ENCODE data around the gene PRKAR1B.

The PRKAR1B gene

DNA sequence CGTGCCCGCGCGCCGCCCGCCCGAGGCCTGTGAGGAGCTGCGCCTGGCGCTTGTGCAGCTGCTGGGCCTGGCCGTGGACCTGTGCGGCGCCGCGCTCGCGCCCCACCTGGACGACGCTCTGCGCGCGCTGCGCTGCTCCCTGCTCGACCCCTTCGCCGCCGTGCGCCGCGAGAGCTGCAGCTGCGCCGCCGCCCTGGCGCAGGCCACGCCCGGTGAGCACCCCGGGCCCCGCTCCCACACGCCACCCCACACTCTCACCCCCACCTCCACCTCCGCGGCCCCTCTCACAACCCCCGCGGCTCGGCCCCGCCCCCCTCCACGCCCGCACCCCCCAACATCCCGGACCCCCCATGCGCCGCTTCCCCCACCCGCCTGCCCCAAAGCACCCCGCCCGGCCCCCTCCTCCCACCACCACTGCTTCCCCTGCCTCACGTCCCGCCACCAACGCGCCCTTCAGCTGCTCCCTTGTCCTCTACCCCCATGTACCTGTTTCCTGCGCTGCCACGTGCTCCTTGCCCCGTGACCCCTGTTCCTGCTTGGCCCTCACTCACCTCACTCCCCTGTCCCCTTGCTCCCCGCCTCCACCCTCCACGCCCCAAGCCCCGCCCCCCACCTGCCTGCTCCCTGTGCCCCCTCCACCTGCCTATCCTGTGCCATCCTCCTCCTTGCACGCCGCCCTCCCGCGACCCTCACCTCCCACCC is at the start of gene PRKAR1B:
Gene PRKAR1B (minus strand): TSS at position 178 of the 702 bp plus-strand sequence. CDS start 15,776 bp downstream, outside the sequence.
- DNase-seq (ENCODE audit: low read depth in 2 of 2), result peak in 1 of 2 donors; percentile 34

DNA sequence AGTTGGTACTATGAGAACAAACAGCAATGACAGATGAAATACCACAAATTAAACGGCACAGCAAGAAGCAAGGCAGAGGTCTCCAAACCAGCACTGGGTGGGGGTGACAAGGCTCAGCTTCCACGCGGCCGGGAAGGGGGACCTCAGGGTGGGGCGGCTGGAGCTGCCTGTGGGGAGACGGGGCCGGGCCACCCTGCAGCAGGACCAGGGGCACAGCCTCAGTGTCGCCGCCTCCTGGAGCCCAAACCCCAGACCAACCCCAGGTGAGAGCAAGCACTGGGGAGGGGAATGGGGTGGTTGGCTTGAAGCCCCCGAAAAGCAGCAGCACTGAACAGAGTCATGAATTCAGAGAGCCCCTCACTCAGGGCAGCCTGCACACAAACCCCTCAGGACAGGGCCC is 49.3 kb upstream of the PRKAR1B start:
- no peak for DNase-seq (ENCODE audit: low read depth in 2 of 2)

DNA sequence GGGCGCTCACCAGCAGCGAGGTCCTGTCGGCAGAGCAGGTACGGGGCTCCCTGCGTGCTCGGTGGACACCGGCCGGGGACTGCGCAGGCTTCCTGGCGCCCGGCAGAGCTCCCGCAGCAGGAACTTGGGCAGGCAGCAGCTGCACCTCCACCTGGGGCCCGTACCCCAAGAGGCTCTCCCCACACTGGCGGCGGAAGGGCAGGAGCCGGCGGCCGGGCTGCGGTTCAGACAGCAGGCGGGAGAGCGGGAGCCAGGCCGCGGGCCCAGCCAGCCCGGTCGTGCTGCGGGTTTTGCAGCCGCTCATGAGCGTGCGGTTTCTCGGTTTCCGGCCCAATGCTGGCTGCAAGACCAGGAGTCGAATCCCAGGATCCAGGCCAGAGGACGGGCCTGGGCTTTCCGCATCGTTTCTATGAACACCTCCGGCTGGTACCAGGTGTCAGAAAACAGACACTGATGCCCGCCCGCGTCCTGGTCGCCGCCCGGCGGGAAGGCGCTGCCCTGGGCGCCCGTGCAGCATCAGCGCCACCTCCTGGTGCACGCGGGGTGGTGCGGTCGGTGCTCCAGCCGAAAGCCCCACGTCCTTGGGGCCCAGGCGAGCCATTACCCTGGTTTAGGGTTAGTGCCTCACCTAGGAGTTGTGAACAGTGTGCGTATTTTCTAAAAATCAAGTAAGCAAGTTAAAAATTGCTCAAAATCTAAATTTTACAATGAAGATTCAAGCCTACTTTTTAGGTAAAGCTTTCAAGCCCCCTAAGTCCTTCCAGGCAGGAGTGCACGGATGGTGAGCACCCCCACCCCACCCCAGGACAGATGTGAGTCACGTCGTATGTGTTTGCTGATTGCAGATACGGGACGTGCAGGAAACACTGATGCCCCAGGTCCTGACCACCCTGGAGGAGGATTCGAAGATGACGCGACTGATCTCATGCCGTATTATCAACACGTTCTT is 47.4 kb upstream of the PRKAR1B start:
- DNase-seq (ENCODE audit: low read depth in 2 of 2), result peak; percentile 25 to 61

DNA sequence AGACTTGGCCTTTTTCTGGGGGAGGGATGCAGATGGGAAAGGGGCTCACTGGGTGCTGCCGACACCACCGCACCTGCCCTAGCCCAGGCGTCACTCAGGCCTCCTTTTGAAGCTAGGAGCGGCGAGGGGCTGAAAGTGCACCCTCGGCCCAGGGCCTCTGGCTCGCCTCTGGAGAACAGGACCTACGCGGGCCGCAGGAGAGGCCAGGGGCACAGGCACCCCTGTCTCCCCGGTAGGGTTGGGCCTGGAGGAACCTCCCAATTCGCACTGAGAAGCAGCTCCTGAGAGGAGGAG is 46.5 kb upstream of the PRKAR1B start:
- no peak for DNase-seq (ENCODE audit: low read depth in 2 of 2)

DNA sequence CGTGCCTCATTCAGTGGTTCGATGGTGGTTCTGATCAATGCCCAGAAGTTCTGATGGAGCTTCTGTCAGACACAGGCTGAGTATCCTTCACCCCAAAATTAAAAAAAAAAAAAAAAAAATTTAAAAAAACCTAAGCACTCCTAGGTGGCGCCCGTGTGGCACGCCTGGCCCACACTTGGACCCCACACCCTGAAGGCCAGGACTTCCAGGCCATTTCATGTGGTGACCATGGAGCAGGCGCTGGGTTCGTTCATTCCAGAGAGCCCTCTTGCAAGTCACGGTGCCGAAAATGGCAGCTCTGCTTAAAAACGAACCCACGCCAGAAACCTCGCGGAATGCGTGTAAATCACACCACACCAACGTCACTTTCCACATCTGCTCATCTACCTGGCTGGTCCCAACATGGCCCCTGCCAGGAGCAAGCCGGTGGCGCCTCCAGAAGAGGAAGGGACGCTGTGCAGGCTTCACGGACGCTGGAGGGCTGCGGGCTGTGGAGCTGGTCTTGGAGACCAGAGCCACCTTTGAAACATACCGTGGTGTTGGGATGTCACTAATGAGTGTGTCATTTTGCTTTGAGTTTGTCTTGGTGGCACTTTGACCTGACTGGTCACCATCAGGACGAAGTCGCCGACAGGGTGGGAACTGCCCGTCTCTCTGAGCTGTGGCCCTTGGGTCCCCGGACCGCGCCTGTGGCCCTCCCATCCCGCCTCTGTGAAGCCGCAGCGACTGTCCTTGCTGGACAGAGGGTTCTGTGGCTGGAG is 46.0 kb upstream of the PRKAR1B start:
- no peak for DNase-seq (ENCODE audit: low read depth in 2 of 2)

DNA sequence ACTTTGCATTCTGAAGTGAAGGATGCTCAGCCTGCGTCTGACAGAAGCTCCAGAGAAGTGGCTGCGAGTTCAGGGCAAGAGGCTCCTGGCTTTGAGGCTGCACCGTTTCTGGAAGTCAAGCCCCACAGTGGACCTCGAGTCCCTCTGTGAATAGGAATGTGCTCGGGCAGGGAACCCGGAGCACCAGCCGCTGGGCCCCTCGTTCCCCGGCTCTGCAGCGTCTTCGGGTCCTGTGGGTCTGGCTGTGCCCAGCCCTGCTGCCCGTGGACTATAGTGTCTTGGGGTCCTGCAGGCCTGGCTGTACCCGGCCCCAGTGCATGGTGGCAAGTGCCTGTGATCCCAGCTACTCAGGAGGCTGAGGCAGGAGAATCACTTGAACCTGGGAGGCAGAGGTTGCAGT is 45.3 kb upstream of the PRKAR1B start:
- DNase-seq (ENCODE audit: low read depth in 2 of 2), result no peak

DNA sequence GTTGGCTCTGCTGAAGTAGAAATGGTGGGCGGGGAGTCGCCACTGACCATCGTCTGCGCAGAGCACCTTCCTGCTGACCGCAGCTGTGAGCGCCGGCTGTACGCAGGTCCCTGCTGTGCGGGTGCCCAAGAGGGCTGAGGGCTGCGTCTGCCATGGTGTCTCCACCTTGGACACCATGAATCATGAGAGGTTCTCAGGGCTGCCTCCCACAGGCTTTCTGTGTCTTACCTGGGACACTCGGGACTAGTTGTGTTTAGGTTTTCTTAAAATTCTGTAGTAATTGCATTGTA is 44.9 kb upstream of the PRKAR1B start:
- DNase-seq (ENCODE audit: low read depth in 2 of 2), result no peak

DNA sequence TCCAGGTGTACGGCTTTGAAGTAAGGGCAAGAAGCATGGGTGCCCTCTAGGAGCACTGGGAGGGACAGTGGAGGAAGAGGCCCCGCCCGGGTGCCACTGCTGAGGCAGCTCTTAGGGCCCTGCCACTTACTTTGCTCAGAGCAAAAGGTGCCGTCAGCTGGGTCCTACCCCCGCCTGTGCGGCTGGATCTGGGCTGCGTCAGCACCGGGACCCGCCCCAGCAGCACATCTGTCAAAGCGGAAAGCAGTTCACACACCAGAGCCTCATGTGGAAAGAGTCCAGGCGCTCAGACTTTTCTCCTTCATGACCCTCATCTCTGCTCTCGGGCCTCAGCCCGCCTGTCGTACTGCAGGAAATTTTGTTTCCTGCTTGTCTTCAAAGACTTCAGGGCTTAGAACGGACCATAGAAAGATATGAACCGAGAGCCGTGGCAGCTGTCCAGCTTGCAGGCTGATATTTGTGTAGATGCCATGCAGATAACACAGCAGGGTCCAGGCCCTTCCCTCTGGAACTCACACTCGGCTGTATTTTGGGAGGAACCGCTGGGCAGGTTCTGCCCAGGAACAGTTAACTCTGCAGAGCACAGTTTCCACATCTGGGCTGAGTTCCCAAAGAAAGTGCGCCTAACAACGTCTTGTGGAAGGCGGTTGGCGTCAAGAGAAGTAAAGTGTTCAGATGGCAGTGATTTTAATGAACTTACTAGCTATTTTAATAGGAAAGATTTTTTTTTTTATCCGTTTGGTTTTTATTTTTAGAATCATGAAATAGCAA is 44.3 kb upstream of the PRKAR1B start:
- no peak for DNase-seq (ENCODE audit: low read depth in 2 of 2)

DNA sequence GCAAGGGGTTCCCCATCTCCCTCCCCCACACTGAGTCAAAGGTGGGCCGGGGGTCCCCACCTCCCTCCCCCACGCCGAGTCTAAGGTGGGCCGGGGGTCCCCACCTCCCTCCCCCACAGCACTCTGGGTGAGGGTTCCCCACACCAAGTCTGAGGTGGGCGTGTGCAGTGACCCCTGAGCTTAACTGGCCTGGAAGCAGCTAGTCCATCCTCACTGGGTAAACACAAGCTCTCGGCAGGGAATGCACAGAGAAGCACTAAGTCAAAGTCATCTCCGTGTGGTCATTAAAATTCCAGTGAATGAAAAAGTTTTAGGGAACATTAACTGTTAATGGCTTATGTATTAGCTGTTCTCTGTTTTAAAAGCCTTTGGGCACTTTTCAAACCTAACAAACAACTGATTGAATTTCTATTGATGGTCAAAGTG is 43.7 kb upstream of the PRKAR1B start:
- DNase-seq (ENCODE audit: low read depth in 2 of 2), result no peak

DNA sequence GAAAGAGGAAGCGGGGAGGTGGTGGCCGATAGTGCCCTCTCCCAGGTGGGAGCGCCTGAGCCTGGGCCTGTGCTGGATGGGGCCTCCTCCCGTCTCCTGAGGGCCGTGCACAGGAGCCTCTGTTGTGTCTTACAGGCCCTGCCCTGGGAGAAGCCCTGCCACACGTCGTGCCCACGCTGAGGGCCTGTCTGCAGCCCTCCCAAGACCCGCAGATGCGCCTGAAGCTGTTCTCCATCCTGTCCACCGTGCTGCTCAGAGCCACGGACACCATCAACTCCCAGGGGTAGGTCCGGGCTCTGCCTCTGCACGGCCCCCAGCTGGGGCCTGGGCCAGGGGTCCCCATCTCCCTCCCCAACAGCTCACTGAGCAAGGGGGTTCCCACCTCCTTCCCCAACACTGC is 43.3 kb upstream of the PRKAR1B start:
- no peak for DNase-seq (ENCODE audit: low read depth in 2 of 2)

DNA sequence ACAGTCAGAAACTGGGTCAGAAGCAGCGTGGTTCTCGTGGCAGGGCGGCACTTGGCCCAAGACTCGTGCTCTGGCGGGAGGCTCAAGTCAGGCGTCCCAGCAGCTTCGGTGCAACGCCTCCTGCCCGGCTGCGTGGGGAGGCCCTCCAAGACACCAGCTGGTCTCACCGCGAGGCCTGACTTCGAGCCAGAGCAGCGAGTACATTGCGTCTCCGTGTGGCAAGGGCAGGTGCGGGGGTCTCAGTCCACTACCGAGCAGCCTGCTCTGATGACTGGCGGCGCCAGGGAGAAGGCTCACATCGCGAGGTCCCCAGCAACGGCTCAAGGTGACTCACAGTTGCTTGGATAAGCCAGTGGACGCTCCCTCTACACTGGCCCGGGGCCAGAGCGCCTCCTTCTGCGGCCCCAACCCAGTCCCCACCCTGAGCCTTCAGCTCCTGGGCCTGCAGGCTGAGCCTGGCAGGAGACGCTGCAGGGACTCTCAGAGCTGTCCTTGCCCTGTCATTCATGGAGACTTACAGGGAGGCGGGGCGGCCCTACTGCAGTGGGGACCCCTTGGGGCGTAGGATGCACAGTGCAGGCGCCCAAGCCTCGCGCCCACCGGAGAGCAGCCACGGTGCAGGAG is 41.9 kb upstream of the PRKAR1B start:
- no peak for DNase-seq (ENCODE audit: low read depth in 2 of 2)

DNA sequence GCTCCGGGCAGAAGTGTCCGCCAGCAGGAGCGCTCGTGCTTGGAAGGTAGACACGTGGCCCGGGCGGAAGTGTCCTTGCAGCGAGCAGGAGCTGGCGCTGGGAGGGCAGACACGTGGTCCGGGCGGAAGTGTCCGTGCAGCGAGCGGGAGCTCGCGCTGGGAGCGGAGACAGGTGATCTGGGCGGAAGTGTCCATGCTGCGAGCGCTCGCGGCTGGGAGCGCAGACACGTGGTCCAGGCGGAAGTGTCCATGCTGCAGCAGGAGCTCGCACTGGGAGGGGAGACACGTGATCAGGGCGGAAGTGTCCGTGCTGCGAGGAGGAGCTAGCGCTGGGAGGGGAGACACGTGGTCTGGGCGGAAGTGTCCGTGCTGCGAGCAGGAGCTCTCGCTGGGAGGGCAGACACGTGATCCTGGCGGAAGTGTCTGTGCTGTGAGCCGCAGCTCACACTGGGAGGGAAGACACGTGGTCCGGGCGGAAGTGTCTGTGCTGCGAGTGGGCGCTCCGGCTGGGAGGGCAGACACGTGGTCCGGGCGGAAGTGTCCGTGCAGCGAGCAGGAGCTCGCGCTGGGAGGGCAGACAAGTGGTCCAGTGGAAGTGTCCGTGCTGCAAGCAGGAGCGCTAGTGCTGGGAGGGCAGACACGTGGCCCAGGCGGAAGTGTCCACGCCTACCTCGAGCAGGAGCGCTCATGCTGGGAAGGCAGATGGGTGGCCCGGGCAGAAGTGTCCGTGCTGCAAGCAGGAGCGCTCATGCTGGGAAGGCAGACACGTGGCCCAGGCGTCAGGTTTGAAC is 41.1 kb upstream of the PRKAR1B start:
- no peak for DNase-seq (ENCODE audit: low read depth in 2 of 2)

DNA sequence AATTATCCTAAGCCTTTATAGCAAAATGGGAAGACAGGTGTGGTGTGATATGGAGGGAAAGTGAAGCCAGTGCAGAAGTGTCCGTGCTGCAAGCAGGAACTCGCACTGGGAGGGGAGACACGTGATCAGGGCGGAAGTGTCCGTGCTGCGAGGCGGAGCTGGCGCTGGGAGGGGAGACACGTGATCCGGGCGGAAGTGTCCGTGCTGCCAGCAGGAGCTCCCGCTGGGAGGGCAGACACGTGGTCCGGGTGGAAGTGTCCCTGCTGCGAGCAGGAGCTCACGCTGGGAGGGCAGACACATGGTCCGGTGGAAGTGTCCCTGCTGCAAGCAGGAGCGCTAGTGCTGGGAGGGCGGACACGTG is 40.5 kb upstream of the PRKAR1B start:
- no peak for DNase-seq (ENCODE audit: low read depth in 2 of 2)

DNA sequence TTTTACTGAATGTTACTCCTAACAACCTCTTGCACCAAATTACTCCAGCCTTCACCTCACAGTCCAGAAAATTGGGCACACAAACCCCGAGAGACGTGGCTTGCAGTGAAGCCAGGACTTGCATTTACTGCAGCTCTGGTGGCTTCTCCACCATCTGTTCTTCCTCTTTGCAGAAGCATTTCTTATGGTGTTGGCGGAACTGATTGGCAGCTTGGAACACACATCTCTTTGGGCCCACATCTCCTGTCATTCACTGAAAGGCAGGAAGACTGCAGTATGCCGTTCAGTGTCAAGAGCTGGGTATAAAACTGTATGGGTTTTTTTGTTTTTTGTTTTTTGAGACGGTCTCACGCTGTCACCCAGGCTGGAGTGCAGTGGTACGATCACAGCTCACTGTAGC is 38.3 kb upstream of the PRKAR1B start:
- DNase-seq (ENCODE audit: low read depth in 2 of 2), result no peak

DNA sequence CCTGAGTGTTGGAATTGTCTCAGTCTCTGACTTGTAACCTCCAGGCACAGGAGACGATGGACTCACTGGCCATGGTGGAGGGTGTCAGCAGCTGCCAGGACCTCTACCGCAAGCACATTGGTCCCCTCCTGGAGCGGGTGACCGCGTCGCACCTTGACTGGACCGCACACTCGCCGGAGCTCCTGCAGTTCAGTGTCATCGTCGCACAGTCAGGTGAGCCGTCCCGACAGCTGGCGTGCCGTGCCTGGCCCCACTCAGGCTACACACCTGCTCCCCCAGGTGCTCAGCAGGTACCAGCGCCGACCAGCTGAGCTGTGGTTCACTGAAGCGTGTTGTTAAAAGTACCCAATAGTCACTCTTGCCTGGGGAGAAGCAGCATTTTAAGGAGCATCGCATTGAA is 36.7 kb upstream of the PRKAR1B start:
- no peak for DNase-seq (ENCODE audit: low read depth in 2 of 2)

DNA sequence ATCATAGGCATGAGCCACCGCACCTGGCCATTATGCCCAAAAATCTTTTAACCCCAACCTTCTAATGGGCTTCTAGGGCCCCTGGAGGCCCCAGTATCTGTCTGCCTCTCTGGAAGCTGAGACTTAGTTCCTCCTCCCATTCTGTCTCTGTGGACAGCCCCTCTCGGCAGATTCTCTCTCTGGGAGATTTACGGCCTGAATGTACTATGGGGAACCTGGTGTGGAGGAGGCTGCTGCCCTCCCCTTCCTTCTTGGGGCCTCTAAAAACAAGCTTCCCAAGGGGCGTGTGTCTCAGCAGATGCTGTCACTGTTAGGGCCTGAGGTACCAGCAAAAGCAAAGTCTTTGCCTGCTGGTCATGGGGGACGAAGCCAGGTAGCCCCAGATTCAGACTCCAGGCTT is 35.8 kb upstream of the PRKAR1B start:
- no peak for DNase-seq (ENCODE audit: low read depth in 2 of 2)

DNA sequence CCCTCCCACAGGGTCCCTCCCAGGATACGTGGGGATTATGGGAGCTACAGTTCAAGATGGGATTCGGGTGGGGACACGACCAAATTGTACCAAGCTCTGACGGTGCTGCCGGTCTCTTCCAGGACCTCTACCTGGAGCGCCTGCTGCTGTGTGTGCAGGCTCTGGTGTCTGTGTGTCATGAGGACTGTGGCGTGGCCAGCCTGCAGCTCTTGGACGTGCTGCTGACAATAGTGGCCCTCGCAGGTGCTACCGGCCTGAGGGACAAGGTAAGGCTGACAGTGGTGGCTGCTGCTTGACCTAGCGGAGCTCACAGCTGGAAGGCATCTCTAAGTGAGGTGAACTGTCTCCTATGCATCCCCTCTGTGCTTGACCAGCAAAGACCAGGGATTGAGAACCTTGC is 34.5 kb upstream of the PRKAR1B start:
- DNase-seq (ENCODE audit: low read depth in 2 of 2), result no peak

DNA sequence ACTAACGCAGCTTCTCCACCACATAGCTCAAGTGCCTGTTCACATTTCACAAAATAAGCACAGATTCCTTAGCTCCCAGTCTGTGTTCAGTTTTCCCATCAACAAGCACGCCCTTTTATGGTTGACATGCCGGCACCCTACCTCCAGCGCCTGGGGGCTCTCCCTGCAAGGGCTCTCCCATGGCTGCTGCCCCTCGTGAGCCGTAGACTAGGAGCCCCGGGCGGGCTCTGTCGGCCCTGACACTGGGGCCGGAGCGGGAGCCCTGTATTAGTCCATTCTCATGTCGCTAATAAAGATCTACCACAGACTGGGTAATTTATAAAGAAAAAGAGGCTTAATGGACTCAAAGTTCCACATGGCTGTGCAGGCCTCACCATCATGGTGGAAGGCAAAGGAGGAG is 34.0 kb upstream of the PRKAR1B start:
- DNase-seq (ENCODE audit: low read depth in 2 of 2), result no peak

DNA sequence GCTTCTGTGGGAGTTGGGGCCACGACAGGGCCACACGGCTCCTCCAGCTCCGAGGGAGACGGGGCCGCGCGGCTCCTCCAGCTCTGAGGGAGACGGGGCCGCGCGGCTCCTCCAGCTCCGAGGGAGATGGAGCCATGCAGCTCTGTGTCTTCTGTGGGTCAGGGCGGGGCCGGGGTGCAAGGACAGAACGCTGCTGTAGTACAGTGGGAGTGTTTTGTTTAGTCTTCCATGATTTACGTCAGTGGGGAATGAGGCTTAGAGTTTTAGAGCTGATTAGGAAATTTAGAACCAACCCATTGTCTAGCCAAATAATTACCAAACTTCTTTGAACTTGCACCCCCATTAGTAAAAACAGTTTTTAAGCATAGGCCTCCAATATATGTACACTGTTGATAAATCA is 32.9 kb upstream of the PRKAR1B start:
- no peak for DNase-seq (ENCODE audit: low read depth in 2 of 2)

DNA sequence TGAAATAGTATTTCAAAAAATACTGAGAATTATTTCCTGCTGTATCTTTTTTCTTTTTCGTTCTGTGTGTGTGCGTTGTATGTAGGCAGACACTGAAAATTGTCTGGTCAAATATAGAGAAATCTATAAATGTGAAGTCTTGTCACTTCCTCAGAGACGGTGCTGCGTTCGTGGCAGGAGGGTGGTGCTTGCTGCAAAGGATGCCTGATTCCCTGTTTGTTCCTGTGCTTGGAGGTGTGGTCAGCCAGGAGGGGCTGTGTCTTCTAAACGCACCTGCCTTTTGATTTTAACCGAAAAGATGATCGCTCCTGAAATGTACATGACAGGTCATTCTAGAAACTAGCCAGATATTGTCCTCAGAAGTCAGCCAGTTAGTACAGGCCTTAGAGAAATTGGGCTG is 32.5 kb upstream of the PRKAR1B start:
- no peak for DNase-seq (ENCODE audit: low read depth in 2 of 2)

DNA sequence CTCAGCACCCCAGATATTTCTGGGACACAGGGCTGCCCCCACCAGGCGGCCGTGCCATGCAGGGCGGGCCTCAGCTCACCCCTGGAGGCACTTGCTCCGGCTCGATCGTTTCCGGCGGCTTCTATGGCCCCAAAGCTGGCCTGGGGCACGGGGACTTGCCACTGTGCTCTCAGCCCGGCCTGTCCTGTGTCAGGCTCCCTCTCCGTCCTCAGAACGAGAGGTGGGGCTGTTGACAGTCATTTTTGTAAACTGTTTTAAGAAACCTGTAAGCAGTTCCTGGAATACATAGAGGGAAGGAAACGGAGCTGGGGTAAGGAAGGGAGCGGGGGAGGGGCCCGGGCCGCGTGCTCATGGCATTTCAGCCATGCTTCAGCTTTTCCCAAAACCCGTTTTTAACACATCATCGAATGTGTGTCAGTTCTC is 30.7 kb upstream of the PRKAR1B start:
- no peak for DNase-seq (ENCODE audit: low read depth in 2 of 2)

Measured in stimulated activated CD4-positive, alpha-beta T cell treated with anti-CD3 and anti-CD28 coated beads, Interleukin-1b, Interleukin-23, amount 100 ng/mL, for 1 hour (primary cell).